Measurements from ENCODE around the gene SAPCD1.

SAPCD1 gene

GRCh38 chr6:31811645-31812044 lies 49.2 kb downstream of the SAPCD1 start:
- no peak overlapping the region for H3K4me3 ChIP-seq (ENCODE audit: low read length)
- DNase-seq (ENCODE audit: low read depth) = no peak
- TF ChIP-seq CTCF (conservative IDR thresholded peaks at IDR 0.05; ENCODE audit: low read length) = no peak

GRCh38 chr6:31813465-31813849 lies 51.0 kb downstream of the SAPCD1 start:
- no peak for DNase-seq (ENCODE audit: low read depth)
- no peak for TF ChIP-seq CTCF (conservative IDR thresholded peaks at IDR 0.05; ENCODE audit: low read length)
- H3K4me3 ChIP-seq (ENCODE audit: low read length) = no peak overlapping the region

Data from AG10803 (cell line).